SH-SY5Y (cell line): Measurements from ENCODE around the gene TMEM95.

Experiments used
- GATA2 ChIP-seq: IDR thresholded peaks from 2 replicates; pipeline ENCODE4 v1.6.1; 2011; ENCODE audit warnings: mild to moderate bottlenecking, low read depth, low read length
- GATA3 ChIP-seq: IDR thresholded peaks from 2 replicates; pipeline ENCODE4 v1.6.1; 2011; ENCODE audit warnings: low read depth, mild to moderate bottlenecking, low read length, moderate library complexity

DNA sequence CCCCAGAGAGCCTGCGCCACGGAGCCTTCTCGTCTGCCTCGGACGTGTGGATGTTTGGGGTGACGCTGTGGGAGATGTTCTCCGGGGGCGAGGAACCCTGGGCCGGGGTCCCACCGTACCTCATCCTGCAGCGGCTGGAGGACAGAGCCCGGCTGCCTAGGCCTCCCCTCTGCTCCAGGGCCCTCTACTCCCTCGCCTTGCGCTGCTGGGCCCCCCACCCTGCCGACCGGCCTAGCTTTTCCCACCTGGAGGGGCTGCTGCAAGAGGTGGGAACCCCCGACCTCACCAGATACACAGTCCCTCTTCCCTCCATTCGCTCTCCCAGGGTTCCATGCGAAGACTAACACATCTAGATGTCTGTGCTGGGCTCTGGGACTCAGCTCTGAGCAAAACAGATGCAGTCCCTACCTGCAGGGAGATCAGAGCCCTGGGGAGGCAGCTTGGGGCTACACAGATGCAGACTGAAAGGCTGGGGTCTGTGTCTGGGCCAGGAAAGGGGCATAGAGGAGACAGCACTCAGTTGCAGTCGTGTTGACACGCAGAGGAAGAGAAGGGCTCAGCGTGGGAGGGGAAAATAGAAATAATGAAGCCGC lies 29.6 kb downstream of the TMEM95 start:
- TF ChIP-seq GATA3 (no peak), GATA2 (no peak)
